Activated CD4-positive, alpha-beta T cell treated with anti-CD3 and anti-CD28 coated beads, Interleukin-2, Interleukin-6, amounts not matched to agents 100 ng/mL and 50 ng/mL, durations not matched to agents 16 hours and 8 hours (primary cell): ENCODE data around the gene PLEKHA6.
A peak's percentile ranks its signal among the peaks of the same experiment; 100 is the strongest.
"Not testable (repeated sequence)": the region's sequence is repeated elsewhere in the genome, so short reads cannot be mapped to it uniquely, and the experiment has no call there.

Source experiments
- DNase-seq: peaks from one replicate; pipeline ENCODE4 v3.0.0-alpha.2; 2020

Gene PLEKHA6

GRCh38 chr1:204335085-204335484 lies 24.6 kb downstream of the PLEKHA6 start:
- DNase-seq, result no peak

DNA sequence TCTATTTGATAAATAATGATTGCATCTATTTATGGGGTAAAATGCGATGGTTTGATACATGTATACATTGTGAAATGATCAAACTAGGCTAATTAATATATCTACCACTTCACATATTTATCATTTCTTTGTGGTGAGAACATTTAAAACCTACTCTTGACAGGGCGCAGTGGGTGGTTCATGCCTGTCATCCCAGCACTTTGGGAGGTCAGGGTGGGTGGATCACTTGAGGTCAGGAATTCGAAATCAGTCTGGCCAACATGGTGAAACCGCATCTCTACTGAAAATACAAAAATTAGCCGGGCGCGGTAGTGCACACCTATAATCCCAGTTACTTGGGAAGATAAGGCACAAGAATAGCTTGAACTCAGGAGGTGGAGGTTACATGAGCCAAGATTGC lies 25.3 kb downstream of the PLEKHA6 start:
- DNase-seq, result no peak

- DNase-seq, result no peak
Observed at GRCh38 chr1:204333427-204333826, 26.3 kb downstream of the PLEKHA6 start.

DNA sequence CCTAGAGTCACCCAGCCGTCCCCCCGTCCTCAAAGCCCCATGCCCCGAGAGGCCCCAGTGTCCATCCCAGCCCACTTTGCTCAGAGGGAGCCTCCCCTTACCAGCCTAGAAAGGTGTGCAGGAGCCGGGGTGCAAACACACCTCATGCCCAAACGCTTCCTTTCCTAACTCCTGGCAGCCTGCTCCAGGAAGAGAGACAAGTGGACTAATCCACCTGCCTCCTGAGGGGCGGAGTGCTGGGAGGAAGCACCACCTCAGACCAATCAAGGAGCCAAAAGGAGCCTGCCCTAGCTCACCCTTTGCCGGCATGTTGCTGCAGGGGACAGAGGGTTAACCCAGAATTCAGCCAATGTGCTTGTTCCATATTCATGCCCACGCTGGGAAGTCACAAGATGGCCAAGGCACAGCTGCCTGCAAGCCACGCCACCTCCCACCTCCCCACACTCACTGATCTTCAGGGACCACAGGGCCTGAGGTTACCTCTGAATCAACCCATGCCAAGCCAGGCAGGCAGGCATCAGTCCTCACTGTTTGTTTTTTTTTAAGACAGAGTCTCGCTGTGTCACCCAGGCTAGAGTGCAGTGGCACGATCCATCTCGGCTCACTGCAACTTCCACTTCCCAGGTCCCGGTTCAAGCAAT lies 27.8 kb downstream of the PLEKHA6 start:
- DNase-seq, result no peak

- DNase-seq, result no peak
Observed at GRCh38 chr1:204331275-204331674, 28.5 kb downstream of the PLEKHA6 start.

DNA sequence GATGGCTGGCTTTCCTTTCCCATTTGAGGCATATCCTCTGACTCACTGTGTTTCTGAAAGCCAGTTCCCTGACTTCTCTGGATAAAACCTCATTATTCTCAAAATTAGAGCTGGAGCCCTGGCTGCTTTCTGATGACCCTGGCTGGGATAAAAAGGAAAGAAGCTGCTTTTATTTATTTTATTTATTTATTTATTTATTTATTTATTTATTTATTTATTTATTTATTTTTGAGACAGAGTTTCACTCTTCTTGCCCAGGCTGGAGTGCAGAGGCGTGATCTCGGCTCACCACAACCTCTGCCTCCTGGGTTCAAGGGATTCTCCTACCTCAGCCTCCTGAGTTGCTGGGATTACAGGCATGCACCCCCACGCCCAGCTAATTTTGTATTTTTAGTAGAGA lies 31.9 kb downstream of the PLEKHA6 start:
- not testable (repeated sequence) for DNase-seq

DNA sequence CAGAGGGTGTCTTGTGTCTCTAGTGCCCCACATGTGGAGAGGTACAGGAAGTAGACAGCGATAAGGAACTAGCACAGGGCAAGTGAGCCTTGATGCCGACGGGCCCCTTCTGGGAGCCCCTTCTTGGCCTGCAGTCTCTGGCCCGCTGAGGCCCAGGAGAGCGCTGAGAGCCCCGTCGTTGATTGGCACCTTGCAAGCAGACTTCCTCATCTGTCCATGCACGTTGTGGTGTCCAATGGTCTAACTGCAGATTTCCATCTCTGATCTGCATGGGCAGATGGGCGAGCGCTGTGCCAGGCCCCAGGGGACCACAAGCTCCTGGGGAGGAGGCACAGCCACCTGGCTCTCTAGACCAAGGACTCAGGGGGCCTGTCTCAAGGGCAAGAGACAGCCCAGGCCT lies 32.4 kb downstream of the PLEKHA6 start:
- DNase-seq, result no peak

GRCh38 chr1:204326771-204327300 lies 32.9 kb downstream of the PLEKHA6 start:
- no peak for DNase-seq

GRCh38 chr1:204325944-204326343 lies 33.8 kb downstream of the PLEKHA6 start:
- DNase-seq, result no peak

DNA sequence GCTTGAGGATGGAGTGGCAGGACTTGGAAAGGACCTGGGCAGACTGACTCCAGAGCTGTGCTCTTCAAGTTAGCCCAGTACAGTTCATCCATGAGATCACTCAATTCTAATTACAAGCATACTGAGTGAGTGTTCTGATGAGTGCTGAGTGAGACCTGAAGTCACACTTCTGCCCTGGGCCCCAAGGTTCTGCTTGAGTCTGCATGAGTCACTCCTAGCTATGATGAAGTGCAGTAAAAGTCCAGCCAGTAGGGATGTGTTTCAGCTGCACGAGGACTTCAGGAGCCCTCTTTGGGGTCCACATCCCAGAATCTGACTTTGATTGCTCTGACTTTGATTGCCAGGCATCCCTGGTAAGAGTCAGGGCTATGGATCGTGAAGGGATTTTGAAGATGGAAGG lies 35.8 kb downstream of the PLEKHA6 start:
- DNase-seq, result peak; percentile 86

DNA sequence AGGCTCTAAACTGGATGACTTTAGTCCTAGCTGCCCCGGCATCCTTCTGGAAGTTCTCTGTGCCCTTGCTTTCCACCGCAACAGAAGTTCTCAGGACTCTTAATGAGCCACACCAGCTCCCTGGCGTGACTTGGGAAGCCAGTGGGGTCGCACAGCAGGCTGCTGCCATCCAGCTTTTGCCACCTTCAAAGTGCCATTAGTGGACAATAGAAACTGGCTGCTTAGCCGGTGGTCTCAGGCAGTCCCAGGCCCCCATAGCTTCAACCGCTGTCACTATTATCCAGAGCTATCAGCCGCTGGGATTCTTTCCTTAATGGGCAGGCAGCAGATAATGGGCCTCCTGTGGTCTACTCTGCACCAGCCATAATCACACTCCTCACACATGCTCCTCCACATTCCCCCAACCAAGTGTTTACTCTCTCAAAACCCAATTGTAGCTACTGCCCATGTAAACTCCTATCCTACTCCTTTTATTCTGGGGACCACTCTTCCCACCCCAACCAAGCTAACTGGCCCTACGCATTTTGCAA lies 37.3 kb downstream of the PLEKHA6 start:
- no peak for DNase-seq

GRCh38 chr1:204321665-204322064 lies 38.1 kb downstream of the PLEKHA6 start:
- DNase-seq, result no peak

DNA sequence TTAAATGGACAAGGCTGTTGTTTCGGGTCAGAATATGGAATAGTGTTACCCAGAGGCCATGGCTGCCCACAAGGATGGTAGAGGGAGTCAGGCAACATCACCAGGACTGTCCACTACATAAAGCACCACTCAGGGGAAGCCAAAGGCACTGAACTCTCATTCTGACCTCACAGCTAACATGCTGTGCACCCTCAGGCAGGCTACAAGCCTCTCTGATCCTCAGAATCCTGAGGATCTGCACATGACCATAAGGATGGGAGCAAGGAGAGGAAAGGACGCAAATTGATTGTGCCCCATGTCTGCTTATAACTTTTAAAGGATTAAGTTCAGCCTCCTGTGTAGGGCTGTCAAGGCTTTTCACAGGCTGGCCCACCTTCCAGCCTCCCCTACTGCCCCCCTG lies 38.7 kb downstream of the PLEKHA6 start:
- no peak for DNase-seq

DNA sequence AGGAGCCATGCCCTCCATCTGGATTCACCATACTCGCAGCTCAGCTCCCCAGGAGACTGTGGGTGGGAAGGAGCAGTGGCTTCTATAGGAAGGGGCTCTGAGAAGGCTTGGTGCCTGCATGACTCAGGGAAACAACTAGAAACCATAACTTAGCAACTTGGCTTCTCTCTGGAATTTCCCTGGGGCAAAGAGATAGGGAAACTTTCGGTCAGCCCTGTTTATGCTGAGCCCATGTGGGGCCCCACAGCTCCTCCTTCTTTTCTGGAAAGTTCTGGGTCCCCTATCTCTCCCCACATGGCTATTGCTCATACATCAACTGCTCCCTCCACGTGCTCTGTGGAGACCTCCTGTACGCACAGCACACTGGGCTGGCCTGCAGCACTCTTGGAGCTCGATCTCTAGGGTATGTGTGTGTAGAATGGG lies 39.3 kb downstream of the PLEKHA6 start:
- DNase-seq, result no peak

GRCh38 chr1:204319462-204319861 lies 40.3 kb downstream of the PLEKHA6 start:
- no peak for DNase-seq

- no peak for DNase-seq
Observed at GRCh38 chr1:204319027-204319426, 40.7 kb downstream of the PLEKHA6 start.

- DNase-seq, result no peak
Observed at GRCh38 chr1:204318324-204318723, 41.4 kb downstream of the PLEKHA6 start.

GRCh38 chr1:204317170-204317569 lies 42.6 kb downstream of the PLEKHA6 start:
- DNase-seq, result no peak

GRCh38 chr1:204316164-204316563 lies 43.6 kb downstream of the PLEKHA6 start:
- no peak for DNase-seq

GRCh38 chr1:204314893-204315658 lies 44.7 kb downstream of the PLEKHA6 start:
- no peak for DNase-seq

DNA sequence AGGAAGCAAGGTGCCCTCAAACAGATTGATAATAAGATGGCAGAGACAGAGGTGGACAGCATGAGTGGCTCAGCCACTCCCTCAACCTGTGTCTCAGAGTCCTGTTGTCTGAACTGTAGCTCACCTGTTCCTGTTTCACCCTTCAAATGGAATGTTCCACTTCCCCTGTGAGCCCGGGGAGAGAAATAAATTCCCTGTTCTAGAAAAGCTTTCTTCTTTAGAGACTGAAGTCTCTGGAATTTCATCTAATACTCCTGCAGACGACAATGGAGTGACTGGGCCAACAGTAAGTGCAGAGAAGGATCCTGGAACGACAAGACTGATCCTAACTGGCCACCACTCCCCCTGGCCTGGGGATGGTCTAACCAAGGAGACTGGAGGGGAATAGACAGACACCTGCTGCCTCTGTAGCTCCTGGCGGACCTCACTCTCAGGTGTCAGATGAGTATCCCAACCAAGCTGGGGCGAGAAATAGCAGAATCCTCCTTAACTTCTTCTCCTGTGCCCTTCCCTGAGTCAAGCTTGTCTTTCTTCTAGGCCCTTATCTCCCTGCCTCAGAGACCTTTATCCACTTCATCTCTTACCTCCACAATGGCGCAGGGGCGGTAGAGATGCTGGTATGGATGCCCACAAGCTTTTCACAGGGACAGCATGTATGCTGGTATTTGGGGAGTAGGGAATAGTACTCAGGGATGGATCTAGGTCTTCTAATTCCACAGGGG lies 45.4 kb downstream of the PLEKHA6 start:
- DNase-seq, result no peak

- DNase-seq, result no peak
Observed at GRCh38 chr1:204313675-204314074, 46.1 kb downstream of the PLEKHA6 start.

DNA sequence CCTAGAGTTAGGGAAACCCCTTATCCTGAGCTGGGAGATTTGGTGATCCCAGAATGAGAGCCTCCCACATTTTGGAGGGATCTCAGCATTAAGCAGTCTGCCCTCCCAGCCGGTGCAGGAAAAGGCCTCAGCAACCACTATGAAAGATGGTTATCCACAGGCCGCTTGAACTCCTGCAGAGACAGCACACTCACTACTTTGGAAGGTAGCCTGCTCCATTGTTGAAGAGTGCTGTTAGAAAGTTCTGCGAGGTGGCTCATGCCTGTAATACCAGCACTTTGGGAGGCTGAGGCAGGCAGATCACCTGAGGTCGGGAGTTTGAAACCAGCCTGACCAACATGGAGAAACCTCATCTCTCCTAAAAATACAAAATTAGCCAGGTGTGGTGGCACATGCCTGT lies 48.8 kb downstream of the PLEKHA6 start:
- not testable (repeated sequence) for DNase-seq
